Measurements from ENCODE around the gene ADAM15.

ADAM15 gene

DNA sequence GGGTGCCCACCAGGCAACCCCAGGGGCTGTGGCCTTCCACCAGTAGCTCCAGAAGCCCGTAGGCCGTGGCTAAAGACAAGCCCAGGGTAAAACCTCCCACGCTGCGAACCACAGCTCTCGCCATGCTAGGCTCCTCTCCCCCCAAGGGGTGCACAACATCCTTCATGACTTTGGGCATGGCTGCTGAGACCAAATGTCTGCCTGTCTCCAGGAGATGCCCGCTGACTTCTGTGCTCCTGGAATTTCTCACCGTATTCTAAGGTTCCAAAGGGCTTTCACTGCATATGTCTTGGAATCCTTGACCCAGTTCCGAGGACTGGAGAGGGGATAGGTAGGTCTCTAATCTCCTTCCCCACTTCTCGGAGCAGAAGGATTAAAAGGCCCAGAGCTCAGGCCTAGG lies 17.6 kb upstream of the ADAM15 start, which contains the start of the genes DCST1 and DCST2:
TSS of gene DCST1 (plus strand) at position 301 of the 400 bp plus-strand sequence. CDS start 213 bp downstream, outside the sequence.
TSS of gene DCST2 (minus strand) at position 258 of the 400 bp plus-strand sequence. CDS start at position 178, 80 bp downstream.
- DNase-seq (ENCODE audit: low read depth) = no peak
- H3K4me3 ChIP-seq (ENCODE audit: low read depth, low read length) = no peak within 1 kb of the TSS
- TF ChIP-seq, protein P1, sequence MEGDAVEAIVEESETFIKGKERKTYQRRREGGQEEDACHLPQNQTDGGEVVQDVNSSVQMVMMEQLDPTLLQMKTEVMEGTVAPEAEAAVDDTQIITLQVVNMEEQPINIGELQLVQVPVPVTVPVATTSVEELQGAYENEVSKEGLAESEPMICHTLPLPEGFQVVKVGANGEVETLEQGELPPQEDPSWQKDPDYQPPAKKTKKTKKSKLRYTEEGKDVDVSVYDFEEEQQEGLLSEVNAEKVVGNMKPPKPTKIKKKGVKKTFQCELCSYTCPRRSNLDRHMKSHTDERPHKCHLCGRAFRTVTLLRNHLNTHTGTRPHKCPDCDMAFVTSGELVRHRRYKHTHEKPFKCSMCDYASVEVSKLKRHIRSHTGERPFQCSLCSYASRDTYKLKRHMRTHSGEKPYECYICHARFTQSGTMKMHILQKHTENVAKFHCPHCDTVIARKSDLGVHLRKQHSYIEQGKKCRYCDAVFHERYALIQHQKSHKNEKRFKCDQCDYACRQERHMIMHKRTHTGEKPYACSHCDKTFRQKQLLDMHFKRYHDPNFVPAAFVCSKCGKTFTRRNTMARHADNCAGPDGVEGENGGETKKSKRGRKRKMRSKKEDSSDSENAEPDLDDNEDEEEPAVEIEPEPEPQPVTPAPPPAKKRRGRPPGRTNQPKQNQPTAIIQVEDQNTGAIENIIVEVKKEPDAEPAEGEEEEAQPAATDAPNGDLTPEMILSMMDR (conservative IDR thresholded peaks at IDR 0.05; ENCODE audit: low read depth, low read length) = no peak

- TF ChIP-seq, protein P1 (conservative IDR thresholded peaks at IDR 0.05; ENCODE audit: low read depth, low read length) = no peak
- H3K4me3 ChIP-seq (ENCODE audit: low read depth, low read length) = no peak overlapping the region
- DNase-seq (ENCODE audit: low read depth) = no peak
These were observed 16.6 kb upstream of the ADAM15 start for GRCh38 chr1:155034318-155035208.

- TF ChIP-seq, protein P1 (conservative IDR thresholded peaks at IDR 0.05; ENCODE audit: low read depth, low read length) = no peak
- no peak for DNase-seq (ENCODE audit: low read depth)
- H3K4me3 ChIP-seq (ENCODE audit: low read depth, low read length) = no peak overlapping the region
These were observed 15.2 kb upstream of the ADAM15 start for GRCh38 chr1:155035936-155036335.

- no peak for DNase-seq (ENCODE audit: low read depth)
- H3K4me3 ChIP-seq (ENCODE audit: low read depth, low read length) = no peak overlapping the region
- TF ChIP-seq, protein P1 (conservative IDR thresholded peaks at IDR 0.05; ENCODE audit: low read depth, low read length) = no peak
These were observed 14.1 kb upstream of the ADAM15 start for GRCh38 chr1:155037043-155037442.

DNA sequence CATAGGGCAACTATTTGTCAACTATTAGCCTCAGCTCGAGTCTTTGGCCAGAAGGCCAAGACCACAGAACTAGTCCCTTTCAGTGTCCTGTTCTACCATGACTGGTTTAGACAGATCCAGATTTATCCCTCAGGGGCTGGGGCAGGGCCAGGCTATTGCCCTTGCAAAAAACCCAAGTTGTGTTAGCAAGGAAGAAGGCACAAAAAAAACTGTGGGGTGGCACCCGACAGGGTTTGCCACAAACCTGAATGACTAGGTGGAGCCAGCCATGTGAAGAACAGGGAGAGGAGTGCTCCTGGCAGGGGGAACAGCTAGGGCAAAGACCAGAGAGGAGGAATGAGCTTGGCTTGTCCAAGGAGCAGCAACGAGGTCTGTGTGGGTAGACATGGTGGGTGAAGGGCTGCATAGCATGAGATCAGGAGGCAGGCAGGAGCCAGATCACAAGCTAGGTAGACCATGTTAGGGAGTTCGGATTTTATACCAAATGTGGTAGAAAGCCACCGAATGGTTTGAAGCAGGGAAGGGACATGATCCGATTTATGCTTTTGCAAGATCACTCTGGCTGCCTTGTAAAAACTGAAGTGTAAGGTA lies 13.2 kb upstream of the ADAM15 start:
- no peak for DNase-seq (ENCODE audit: low read depth)
- TF ChIP-seq, protein P1 (conservative IDR thresholded peaks at IDR 0.05; ENCODE audit: low read depth, low read length) = no peak
- H3K4me3 ChIP-seq (ENCODE audit: low read depth, low read length) = no peak overlapping the region

DNA sequence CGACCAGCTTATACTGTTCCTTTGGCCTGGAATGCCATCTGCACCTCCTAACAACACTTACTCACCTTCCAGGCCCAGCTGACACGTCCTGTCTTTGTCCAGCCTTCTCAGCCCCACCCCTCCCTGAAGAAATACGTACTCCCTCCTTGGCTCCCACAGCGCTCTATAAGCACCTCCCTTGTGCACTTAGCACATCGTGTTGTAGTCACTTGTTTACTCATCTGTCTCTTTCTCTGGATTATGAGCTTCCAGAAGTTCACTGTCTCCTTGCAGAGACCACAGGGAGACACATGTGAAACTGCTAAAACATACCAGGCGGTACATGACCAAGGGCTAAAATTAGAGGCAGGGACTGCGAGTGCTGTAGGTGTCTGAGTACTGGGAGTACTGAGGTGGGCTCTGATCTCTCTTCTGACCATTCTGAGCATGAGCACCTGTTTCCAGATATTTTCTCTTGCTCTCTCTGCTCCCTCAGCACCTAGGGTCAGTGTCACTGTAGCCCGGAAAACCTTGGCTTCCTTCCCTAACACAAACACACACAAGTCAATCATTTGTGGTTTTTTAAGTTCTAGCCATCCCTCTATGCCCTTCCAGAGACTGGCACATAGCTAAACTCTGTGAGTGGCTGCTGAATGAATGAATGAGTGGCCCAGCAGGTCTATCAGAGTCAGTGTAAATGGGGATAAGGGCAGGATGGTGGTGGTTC lies 12.4 kb upstream of the ADAM15 start:
- peak; percentile 33 for DNase-seq (ENCODE audit: low read depth)
- no peak overlapping the region for H3K4me3 ChIP-seq (ENCODE audit: low read depth, low read length)
- TF ChIP-seq, protein P1 (conservative IDR thresholded peaks at IDR 0.05; ENCODE audit: low read depth, low read length) = no peak
